A549 (cell line): ENCODE measurements around the gene RBM15. TPM values are rescaled to one million over a fixed set of nuclear protein-coding genes. Genes with fewer than 3 reads are reported as not detected.

Experiments
- ATAC-seq, 2 experiments: fragments of 200-7000 bp in 1 of 2; fragments of >200 bp in 1 of 2; cut with Nextera tagmentation in 1 of 2; cut with Tn5 transposase in 1 of 2; 3 replicates each; pipeline versions ENCODE4 v1.8.0 to v1.9.1; 2018 to 2020; ENCODE audit warnings: mild to moderate bottlenecking in 1 of 2, moderate library complexity in 1 of 2
- CTCF ChIA-PET: fragments of 300-600 bp; sonication (Branson Sonifier 250); formaldehyde crosslinking; extraction: SDS; loops from one replicate; lab custom pipeline; 2021; ENCODE audit warnings: antibody characterized with exemption, inconsistent platforms; lab: Yijun Ruan, JAX
- POLR2A ChIA-PET: fragments of 350-600 bp; formaldehyde crosslinking; extraction: SDS; loops from one replicate; lab custom pipeline; 2021; ENCODE audit warnings: antibody characterized with exemption, inconsistent platforms; lab: Yijun Ruan, JAX
- DNase-seq, 2 experiments: peaks; one replicate each; pipeline versions ENCODE4 v3.0.0 to v3.0.0-alpha.2; 2011 to 2016; ENCODE audit warnings: low read depth in 1 of 2, low spot score in 1 of 2
- FAIRE-seq: peaks from 2 replicates; lab custom pipeline; 2011; peaks lifted over from hg19 to GRCh38; lab: Jason Lieb, UNC
- H3K27ac ChIP-seq, 2 experiments: fragments of >200 bp; sonication (Bioruptor Twin); formaldehyde crosslinking; 3 replicates each; pipeline ENCODE4 v1.5.1; 2016 to 2017
- H3K4me1 ChIP-seq: fragments of >200 bp; sonication (Bioruptor Twin); formaldehyde crosslinking; 3 replicates; pipeline ENCODE4 v1.6.1; 2016
- H3K4me2 ChIP-seq: fragments of >200 bp; sonication (Bioruptor Twin); formaldehyde crosslinking; 3 replicates; pipeline ENCODE4 v1.6.1; 2016
- H3K4me3 ChIP-seq: fragments of >200 bp; sonication (Bioruptor Twin); formaldehyde crosslinking; 3 replicates; pipeline ENCODE4 v1.5.1; 2016
- H3K9me3 ChIP-seq: fragments of >200 bp; sonication (Bioruptor Twin); formaldehyde crosslinking; 3 replicates; pipeline ENCODE4 v1.6.1; 2016
- BCL3 ChIP-seq: fragments of >200 bp; sonication (Bioruptor Twin); formaldehyde crosslinking; IDR thresholded peaks from 3 replicates; pipeline ENCODE4 v1.6.1; 2016
- BHLHE40 ChIP-seq: IDR thresholded peaks from 2 replicates; pipeline ENCODE4 v1.6.1; 2012; ENCODE audit warnings: low read depth, low read length, inconsistent platforms
- CBX8 ChIP-seq: fragments of 200-600 bp; sonication (generic); IDR thresholded peaks from 2 replicates; pipeline ENCODE4 v1.6.1; 2016
- CHD2 ChIP-seq: fragments of 150-350 bp; IDR thresholded peaks from 2 replicates; pipeline ENCODE4 v1.6.1; 2014; ENCODE audit warnings: low read length; ENCODE audit not compliant: partially characterized antibody
- E2F6 ChIP-seq: IDR thresholded peaks from 2 replicates; pipeline ENCODE4 v1.6.1; 2012; ENCODE audit warnings: low read depth, borderline replicate concordance
- EHMT2 ChIP-seq: fragments of 200-600 bp; sonication (generic); IDR thresholded peaks from 2 replicates; pipeline ENCODE4 v1.6.1; 2016; ENCODE audit warnings: antibody characterized with exemption, low read depth, mild to moderate bottlenecking, moderate library complexity
- ELK1 ChIP-seq: fragments of 150-350 bp; IDR thresholded peaks from 2 replicates; pipeline ENCODE4 v1.6.1; 2014; ENCODE audit warnings: low read depth, mild to moderate bottlenecking, low read length
- EP300 ChIP-seq, 2 experiments: fragments of >200 bp; sonication (Bioruptor Twin); formaldehyde crosslinking; IDR thresholded peaks; 2 replicates in 1 of 2; 3 replicates in 1 of 2; pipeline ENCODE4 v1.6.1; 2016 to 2017
- ESRRA ChIP-seq: fragments of 150-350 bp; IDR thresholded peaks from 2 replicates; pipeline ENCODE4 v1.6.1; 2014; ENCODE audit warnings: mild to moderate bottlenecking, low read length, borderline replicate concordance
- FOSB ChIP-seq: fragments of 250-450 bp; sonication (Bioruptor Pico); IDR thresholded peaks from 2 replicates; pipeline ENCODE4 v1.5.0; 2020; ENCODE audit warnings: mild to moderate bottlenecking, moderate library complexity
- FOXS1 ChIP-seq: fragments of 250-450 bp; sonication (Bioruptor Pico); IDR thresholded peaks from 2 replicates; pipeline ENCODE4 v1.5.0; 2020; ENCODE audit warnings: mild to moderate bottlenecking, moderate library complexity
- GATA3 ChIP-seq: IDR thresholded peaks from 2 replicates; pipeline ENCODE4 v1.6.1; 2012; ENCODE audit warnings: borderline replicate concordance
- HEYL ChIP-seq: fragments of 250-450 bp; sonication (Bioruptor Pico); IDR thresholded peaks from 2 replicates; pipeline ENCODE4 v1.8.0; 2021; ENCODE audit warnings: mild to moderate bottlenecking, moderate library complexity
- HMGXB4 ChIP-seq: fragments of 250-450 bp; sonication (Bioruptor Pico); IDR thresholded peaks from 2 replicates; pipeline ENCODE4 v1.5.0; 2021; ENCODE audit warnings: mild to moderate bottlenecking, moderate library complexity, borderline replicate concordance
- HOXA7 ChIP-seq: fragments of 250-450 bp; sonication (Bioruptor Pico); IDR thresholded peaks from 2 replicates; pipeline ENCODE4 v1.5.0; 2020; ENCODE audit warnings: mild to moderate bottlenecking, moderate library complexity
- HOXB13 ChIP-seq: fragments of 250-450 bp; sonication (Bioruptor Pico); IDR thresholded peaks from 2 replicates; pipeline ENCODE4 v1.5.0; 2020; ENCODE audit warnings: low read depth, mild to moderate bottlenecking, moderate library complexity
- HOXB5 ChIP-seq: fragments of 250-450 bp; sonication (Bioruptor Pico); IDR thresholded peaks from 2 replicates; pipeline ENCODE4 v1.5.0; 2020; ENCODE audit warnings: mild to moderate bottlenecking, moderate library complexity
- JUN ChIP-seq, 2 experiments: fragments of >200 bp; sonication (Bioruptor Twin); formaldehyde crosslinking; IDR thresholded peaks; 2 replicates in 1 of 2; 3 replicates in 1 of 2; pipeline ENCODE4 v1.6.1; 2016 to 2017
- KDM1A ChIP-seq: fragments of 200-600 bp; sonication (generic); IDR thresholded peaks from 2 replicates; pipeline ENCODE4 v1.6.1; 2016; ENCODE audit warnings: low read depth, mild to moderate bottlenecking
- KDM5A ChIP-seq: fragments of 200-600 bp; sonication (generic); IDR thresholded peaks from 2 replicates; pipeline ENCODE4 v1.6.1; 2016; ENCODE audit warnings: antibody characterized with exemption, mild to moderate bottlenecking
- MYC ChIP-seq: IDR thresholded peaks from 2 replicates; pipeline ENCODE4 v1.6.1; 2012; ENCODE audit warnings: mild to moderate bottlenecking, inconsistent platforms, low read length, improper control_type of control experiment, borderline replicate concordance
- NFE2L2 ChIP-seq: fragments of 150-350 bp; conservative IDR thresholded peaks from 2 replicates; pipeline ENCODE4 v1.6.1; 2014; ENCODE audit warnings: low read length
- NPAS2 ChIP-seq: fragments of 250-450 bp; sonication (Bioruptor Pico); IDR thresholded peaks from 2 replicates; pipeline ENCODE4 v1.8.0; 2022; ENCODE audit warnings: mild to moderate bottlenecking, moderate library complexity, borderline replicate concordance
- POLR2A ChIP-seq: IDR thresholded peaks from 2 replicates; pipeline ENCODE4 v1.6.1; 2012; ENCODE audit warnings: mild to moderate bottlenecking, low read length
- POLR2AphosphoS2 ChIP-seq: conservative IDR thresholded peaks from 2 replicates; pipeline ENCODE4 v1.6.1; 2012; ENCODE audit warnings: low read length, improper control_type of control experiment, inconsistent platforms
- RAD21 ChIP-seq, 2 experiments: fragments of >200 bp in 1 of 2; sonication (Bioruptor Twin) in 1 of 2; formaldehyde crosslinking in 1 of 2; IDR thresholded peaks in 1 of 2; conservative IDR thresholded peaks in 1 of 2; 2 replicates in 1 of 2; 3 replicates in 1 of 2; pipeline ENCODE4 v1.6.1; 2012 to 2018; ENCODE audit warnings: inconsistent platforms in 1 of 2
- RCOR1 ChIP-seq: fragments of 150-350 bp; IDR thresholded peaks from 2 replicates; pipeline ENCODE4 v1.6.1; 2014; ENCODE audit warnings: antibody characterized with exemption, low read length, low read depth
- RFX5 ChIP-seq: fragments of 450-650 bp; IDR thresholded peaks from 2 replicates; pipeline ENCODE4 v1.7.1; 2014; ENCODE audit warnings: antibody characterized with exemption, mild to moderate bottlenecking, moderate library complexity
- RNF2 ChIP-seq: fragments of 200-600 bp; sonication (generic); IDR thresholded peaks from 2 replicates; pipeline ENCODE4 v1.6.1; 2016; ENCODE audit warnings: low read depth, mild to moderate bottlenecking, antibody characterized with exemption, moderate library complexity, borderline replicate concordance
- TFCP2L1 ChIP-seq: fragments of 250-450 bp; sonication (Bioruptor Pico); IDR thresholded peaks from 2 replicates; pipeline ENCODE4 v1.5.0; 2021; ENCODE audit warnings: mild to moderate bottlenecking
- USF2 ChIP-seq: fragments of 450-650 bp; IDR thresholded peaks from 2 replicates; pipeline ENCODE4 v1.6.1; 2014; ENCODE audit warnings: antibody characterized with exemption
- ZNF302 ChIP-seq: fragments of 250-450 bp; sonication (Bioruptor Pico); IDR thresholded peaks from 2 replicates; pipeline ENCODE4 v1.9.0; 2021; ENCODE audit warnings: inconsistent platforms, mild to moderate bottlenecking, moderate library complexity
- ZSCAN20 ChIP-seq: fragments of 250-450 bp; sonication (Bioruptor Pico); IDR thresholded peaks from 2 replicates; pipeline ENCODE4 v1.8.0; 2022; ENCODE audit warnings: mild to moderate bottlenecking, moderate library complexity
- WGBS: methylation state at CpG from one replicate; pipeline ENCODE4 v1.1.6; 2017; ENCODE audit errors: missing lambda C conversion rate; 5-methylcytosine and 5-hydroxymethylcytosine counted together
- polyA plus RNA-seq, 4 experiments: library from polyadenylated mRNA; depleted of rRNA in 3 of 4; stranded (reverse); fragments of >200 nt; fragmentation: RNase III in 1 of 4; extraction: RNeasy Plus Mini Kit Qiagen cat#74134 plus additional on column Dnase treatment in 1 of 4; gene quantifications; 2 replicates in 3 of 4; 3 replicates in 1 of 4; pipeline ENCODE4 v1.2.3, GENCODE V29; 2011 to 2017

Gene RBM15
- polyA plus RNA-seq, 2 of the 4 experiments (the other 2 are of a cell fraction) = 8.7 to 14.0 TPM

- DNase-seq = no peak
- Histone ChIP-seq H3K4me1 (peaks cover 25% of the 10 kb centered on the region), H3K4me3 (no peak overlapping the region), H3K9me3 (no peaks in the 10 kb centered on the region), H3K4me2 (no peak overlapping the region), H3K27ac (no peak overlapping the region)
- FAIRE-seq = no peak
- TF ChIP-seq HMGXB4 (CRISPR knock-in tag) = no peak
- no peak for TF ChIP-seq ZNF302 (CRISPR knock-in tag)
- TF ChIP-seq EHMT2 = no peak
- TF ChIP-seq JUN (IDR thresholded peaks at IDR 0.05) = no peak
- TF ChIP-seq KDM1A = no peak
- TF ChIP-seq E2F6 = no peak
- no peak for TF ChIP-seq HOXB13 (CRISPR knock-in tag)
- TF ChIP-seq MYC = no peak
- no peak for TF ChIP-seq RAD21 (conservative IDR thresholded peaks at IDR 0.05 in 1 of 2, IDR thresholded peaks at IDR 0.05 in 1 of 2)
- TF ChIP-seq HOXA7 (CRISPR knock-in tag) = no peak
- TF ChIP-seq POLR2AphosphoS2 = no peak
- TF ChIP-seq HOXB5 (CRISPR knock-in tag) = no peak
- TF ChIP-seq GATA3 = no peak
- no peak for TF ChIP-seq USF2
- TF ChIP-seq ZSCAN20 (CRISPR knock-in tag) = no peak
- no peak for TF ChIP-seq CHD2
- no peak for TF ChIP-seq ESRRA
- TF ChIP-seq BHLHE40 = no peak
- TF ChIP-seq BCL3 = no peak
- no peak for TF ChIP-seq RFX5
- ATAC-seq = no peak
- POLR2A ChIA-PET = no interaction called here
- CTCF ChIA-PET = interaction anchor here (1.4 to 1.5 kb wide), 2 partner anchors 87 to 91 kb away, joined by 3 read pairs; no protein-coding TSS in a partner anchor
- 82% methylated on average over 9 of the region's 9 CpGs for WGBS
These were observed 44.9 kb upstream of the RBM15 start for GRCh38 chr1:110294308-110294707.

- DNase-seq (no peak), ATAC-seq (no peak), FAIRE-seq (no peak)
- Histone ChIP-seq H3K9me3 (no peaks in the 10 kb centered on the region), H3K4me2 (no peak overlapping the region), H3K4me1 (no peaks in the 10 kb centered on the region), H3K4me3 (no peak overlapping the region), H3K27ac (no peak overlapping the region)
- 74% methylated on average over 4 of the region's 4 CpGs for WGBS
- ChIA-PET POLR2A (no interaction called here), CTCF (interaction anchor here (0.7 to 4.9 kb wide), 6 partner anchors 14 to 161 kb away, joined by 3 to 26 read pairs (median 4); no protein-coding TSS in a partner anchor)
- TF ChIP-seq HEYL (CRISPR knock-in tag) = no peak
- TF ChIP-seq RCOR1 = no peak
- no peak for TF ChIP-seq NPAS2 (CRISPR knock-in tag)
- no peak for TF ChIP-seq RNF2
- TF ChIP-seq GATA3 = no peak
- TF ChIP-seq EP300 (IDR thresholded peaks at IDR 0.05) = no peak
- no peak for TF ChIP-seq FOXS1 (CRISPR knock-in tag)
- no peak for TF ChIP-seq NFE2L2
- no peak for TF ChIP-seq KDM5A
- TF ChIP-seq KDM1A = no peak
- TF ChIP-seq CBX8 = no peak
- TF ChIP-seq POLR2AphosphoS2 = no peak
- no peak for TF ChIP-seq TFCP2L1 (CRISPR knock-in tag)
- TF ChIP-seq ELK1 = no peak
- no peak for TF ChIP-seq POLR2A
- TF ChIP-seq FOSB (CRISPR knock-in tag) = no peak
These were observed 40.2 kb upstream of the RBM15 start for GRCh38 chr1:110298991-110299390.
